H1 (cell line): Measurements from ENCODE around the gene RIPK4.

Experiments
- CTCF ChIP-seq, 3 experiments: IDR thresholded peaks; 1 replicate in 2 of 3; 2 replicates in 1 of 3; pipeline versions ENCODE4 v1.5.1 to v1.6.1; 2011; ENCODE audit warnings: low read length in 3 of 3, mild to moderate bottlenecking in 3 of 3, inconsistent platforms in 2 of 3, low read depth in 1 of 3, moderate library complexity in 1 of 3; ENCODE audit not compliant: insufficient read depth in 1 of 3; ENCODE audit errors: control extremely low read depth in 1 of 3
- JUND ChIP-seq: IDR thresholded peaks from 2 replicates; pipeline ENCODE4 v1.6.1; 2011; ENCODE audit warnings: mild to moderate bottlenecking, improper control_type of control experiment, low read length
- NRF1 ChIP-seq: IDR thresholded peaks from 2 replicates; pipeline ENCODE4 v1.6.1; 2011; ENCODE audit warnings: mild to moderate bottlenecking, low read depth, low read length, improper control_type of control experiment
- POLR2A ChIP-seq, 2 experiments: IDR thresholded peaks; 1 replicate in 1 of 2; 2 replicates in 1 of 2; pipeline ENCODE4 v1.6.1; 2011; ENCODE audit warnings: low read depth in 2 of 2, low read length in 2 of 2, mild to moderate bottlenecking in 2 of 2; ENCODE audit errors: control extremely low read depth in 1 of 2
- TAF1 ChIP-seq: IDR thresholded peaks from 2 replicates; pipeline ENCODE4 v1.6.1; 2011; ENCODE audit warnings: mild to moderate bottlenecking, low read depth, low read length
- USF2 ChIP-seq: IDR thresholded peaks from 2 replicates; pipeline ENCODE4 v1.6.1; 2011; ENCODE audit warnings: low read length, improper control_type of control experiment

- TF ChIP-seq CTCF (IDR thresholded peaks at IDR 0.05; ENCODE audit: control extremely low read depth in 1 of 3, insufficient read depth in 1 of 3, low read depth in 1 of 3, low read length in 3 of 3): no peak
- no peak for TF ChIP-seq USF2
- TF ChIP-seq NRF1: no peak
- peak; percentile 35; the same call in 1 of the 2 replicates for TF ChIP-seq JUND
- TF ChIP-seq POLR2A (IDR thresholded peaks at IDR 0.05; ENCODE audit: control extremely low read depth in 1 of 2, low read depth in 2 of 2, low read length in 2 of 2): peak in 1 of 2 experiments; percentile 67; a peak in 2 of 3 replicates
- TF ChIP-seq TAF1: 0 out of 2 replicates have a peak, but pooled peaks have one; percentile 48
Observed at GRCh38 chr21:41766883-41767605, at the start of gene RIPK4.
